ENCODE results near the gene RING1.
A peak's percentile ranks its signal among the peaks of the same experiment; 100 is the strongest.

RING1 gene

DNA sequence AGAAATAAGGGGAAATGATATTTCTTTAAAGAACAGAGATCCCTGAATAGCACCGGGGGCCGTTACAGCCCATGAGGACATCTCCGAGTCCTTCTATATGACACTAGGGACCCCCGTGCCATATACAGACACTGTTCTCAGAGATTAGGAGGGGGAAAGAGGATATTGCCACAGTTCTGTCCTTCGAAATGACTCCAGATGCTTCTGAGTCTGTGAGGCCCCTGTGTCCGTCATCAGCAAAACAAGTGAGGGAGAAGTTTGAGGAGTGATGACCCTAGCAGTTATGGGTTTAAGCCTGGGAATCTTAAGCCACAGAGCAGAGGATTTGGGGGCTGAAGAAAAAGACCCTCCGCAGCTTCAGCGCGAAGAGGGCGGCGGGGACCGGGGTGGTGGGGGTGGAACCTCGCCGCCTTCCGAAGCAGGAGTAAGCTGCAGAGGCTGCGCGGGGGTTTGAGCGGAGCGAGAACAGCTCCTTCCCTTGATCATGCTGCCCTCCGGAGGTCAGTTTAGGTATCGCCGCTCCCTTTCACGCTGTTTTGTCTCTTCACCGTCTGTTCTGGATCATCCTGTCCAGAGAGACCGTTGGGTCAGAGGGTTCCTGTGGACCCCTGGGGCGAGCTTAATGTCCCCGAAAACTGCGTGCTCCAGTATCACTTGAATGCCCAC lies 39.8 kb downstream of the RING1 start:
- DNase-seq (ENCODE audit: low read depth in 2 of 2) = peak; percentile 86

DNA sequence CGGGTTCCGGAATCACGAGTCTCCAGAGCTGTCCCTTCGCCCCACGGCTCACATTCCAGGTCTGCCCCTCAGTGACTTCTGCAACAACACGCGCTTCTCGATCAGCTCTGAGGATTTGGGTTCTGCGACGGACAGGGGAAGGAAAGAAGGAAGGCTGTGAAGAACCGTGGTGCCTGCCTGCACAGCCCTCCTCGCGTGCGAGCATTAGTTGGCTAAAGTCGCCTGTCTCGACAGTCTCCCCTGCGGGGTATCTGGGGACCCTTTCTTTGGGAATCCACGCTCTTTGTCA lies 40.3 kb downstream of the RING1 start:
- peak in 1 of 2 donors; percentile 8 for DNase-seq (ENCODE audit: low read depth in 2 of 2)

DNA sequence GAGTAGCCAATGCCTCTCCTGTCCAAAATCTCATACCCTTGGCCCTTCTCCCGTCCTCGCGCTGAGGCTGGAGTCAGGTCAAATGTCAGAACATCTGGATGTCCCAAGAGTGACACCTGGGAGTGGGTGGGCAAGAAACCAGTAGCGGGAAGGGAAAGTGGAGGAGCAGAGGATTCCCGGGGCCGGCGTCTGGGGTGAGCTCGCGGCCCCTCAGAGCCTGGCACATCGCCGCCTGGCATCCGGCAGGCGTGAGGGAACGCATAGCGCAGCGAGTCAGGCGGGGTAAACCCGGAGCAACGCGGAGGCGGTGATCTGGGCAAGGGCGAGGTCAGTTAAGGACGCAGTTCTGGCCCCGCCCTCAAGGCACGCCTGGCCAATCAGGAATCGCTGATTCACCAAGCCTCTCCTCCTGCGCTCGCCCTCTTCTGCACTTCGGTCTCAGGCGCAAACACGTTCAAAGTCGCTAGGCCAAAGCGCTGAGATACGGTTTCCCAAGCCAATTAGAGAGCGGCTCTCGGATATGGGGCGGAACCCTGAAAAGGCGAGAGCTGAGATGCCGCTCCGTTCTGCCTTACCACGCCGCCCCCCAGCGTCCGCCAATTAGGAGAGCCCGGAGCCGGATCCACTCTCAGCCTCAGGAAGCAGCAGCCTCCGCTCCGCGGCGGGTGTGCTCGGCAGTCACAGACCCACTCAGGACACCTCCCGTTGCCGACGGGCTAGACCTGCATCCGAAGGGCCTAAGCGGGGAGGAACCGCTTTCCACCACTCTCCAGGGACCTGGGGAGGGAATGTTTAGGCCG lies 40.8 kb downstream of the RING1 start:
- DNase-seq (ENCODE audit: low read depth in 2 of 2) = peak; percentile 90 to 93

DNA sequence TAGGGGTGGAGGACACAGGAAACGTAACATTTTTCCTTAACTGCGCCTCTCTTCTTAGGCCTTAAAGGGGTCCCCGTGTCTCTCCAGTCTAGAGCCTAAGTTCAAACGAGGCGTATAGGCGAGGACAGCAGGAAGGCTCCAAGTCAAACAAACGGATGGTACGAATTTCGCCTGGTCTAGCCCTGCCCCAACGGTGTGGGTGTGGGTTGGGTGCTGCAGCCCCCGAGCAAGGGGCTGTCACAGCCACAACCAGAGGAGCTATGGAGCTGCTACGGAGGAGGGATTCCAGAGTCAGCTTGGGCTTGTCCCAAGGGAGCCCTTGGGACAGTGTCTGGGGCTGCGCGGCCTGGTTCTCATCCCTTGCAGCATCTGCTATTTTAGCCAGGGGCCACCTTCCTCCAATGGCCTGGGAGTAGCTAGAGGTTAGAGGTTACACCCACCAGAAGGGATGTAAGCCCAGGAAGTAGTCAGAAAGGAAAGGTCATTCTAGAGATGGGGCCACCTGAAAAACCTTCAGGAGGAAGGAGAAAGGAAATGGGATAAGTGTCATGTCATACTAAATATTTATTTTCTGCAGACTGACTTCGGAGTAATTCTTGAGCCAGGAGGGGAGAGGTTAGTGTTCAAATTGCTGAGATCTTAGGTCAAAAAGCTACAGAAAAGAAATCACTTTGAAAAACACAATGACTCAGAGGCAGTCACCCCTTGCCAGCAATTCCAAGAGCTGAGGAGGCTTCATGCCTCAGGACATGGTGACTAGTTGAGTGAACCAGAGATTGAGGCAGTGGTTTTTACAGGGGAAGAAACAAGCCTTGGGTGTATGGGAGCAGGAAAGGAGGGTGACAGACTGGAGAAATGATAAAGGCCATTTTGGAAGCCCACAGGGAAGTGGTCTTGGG lies 41.7 kb downstream of the RING1 start:
- DNase-seq (ENCODE audit: low read depth in 2 of 2) = no peak

DNA sequence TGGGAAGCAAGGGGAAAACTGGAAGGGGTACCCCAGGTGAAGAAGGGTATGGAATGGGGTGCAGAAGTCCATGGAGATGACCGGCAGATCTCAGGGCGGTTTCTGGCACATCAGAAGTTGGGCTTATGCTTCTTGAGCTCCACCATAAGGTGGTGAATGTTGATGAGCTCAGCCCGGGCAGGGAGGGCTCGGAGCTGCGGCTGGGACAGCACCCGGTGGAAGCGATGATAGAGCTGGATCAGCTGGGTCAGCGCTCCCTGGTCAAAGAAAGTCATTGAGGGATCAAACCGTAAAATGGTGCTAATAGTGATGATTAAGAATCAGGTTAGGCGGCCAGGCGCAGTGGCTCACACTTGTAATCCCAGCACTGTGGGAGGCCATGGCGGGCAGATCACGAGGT lies 42.4 kb downstream of the RING1 start:
- DNase-seq (ENCODE audit: low read depth in 2 of 2) = no peak

DNA sequence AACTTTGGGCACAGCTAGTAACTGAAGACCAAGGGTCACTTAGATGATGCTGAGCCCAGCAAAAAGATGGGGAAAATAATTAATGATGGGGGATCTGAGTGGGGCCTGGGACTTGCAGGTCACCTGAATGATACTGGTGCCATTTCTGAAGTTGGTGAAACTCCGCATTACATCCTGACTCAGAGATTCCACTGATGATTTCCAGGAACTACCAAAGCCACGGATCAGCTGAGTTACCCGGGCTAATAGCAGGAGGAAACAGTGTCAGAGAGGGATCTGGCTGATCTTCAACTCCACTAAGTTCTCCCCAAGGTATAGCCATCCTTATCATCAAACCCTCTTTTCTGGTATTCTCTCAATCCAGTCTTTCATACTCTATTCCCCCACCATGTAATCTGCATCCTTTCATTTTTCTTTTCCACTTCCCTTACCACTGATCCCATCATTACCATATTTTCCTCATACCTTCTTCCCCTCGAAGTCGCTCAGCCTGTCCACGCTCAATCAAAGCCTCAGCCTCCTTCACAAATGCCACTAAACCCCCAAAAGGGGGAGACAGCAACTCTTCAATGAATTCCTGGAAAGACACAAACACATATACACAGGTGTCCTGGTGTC lies 43.2 kb downstream of the RING1 start:
- DNase-seq (ENCODE audit: low read depth in 2 of 2) = no peak

DNA sequence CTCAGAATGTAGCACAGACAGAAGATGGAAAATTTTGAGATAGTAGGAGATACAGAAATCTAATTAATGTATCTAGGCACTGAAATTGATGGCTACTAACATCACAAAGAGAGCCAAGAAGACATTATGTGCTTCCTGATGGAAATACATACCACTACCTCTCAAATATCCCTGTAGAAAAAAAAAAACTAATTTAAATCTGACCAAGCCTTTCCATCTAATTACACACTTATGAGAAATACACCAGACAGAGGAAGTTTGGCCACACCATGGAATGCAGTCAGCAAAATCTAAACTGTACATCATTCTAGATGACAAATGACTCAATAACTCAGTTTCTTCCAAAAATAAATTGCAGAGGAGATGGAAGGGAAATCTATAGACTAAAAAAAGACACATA lies 44.5 kb downstream of the RING1 start:
- no peak for DNase-seq (ENCODE audit: low read depth in 2 of 2)

DNA sequence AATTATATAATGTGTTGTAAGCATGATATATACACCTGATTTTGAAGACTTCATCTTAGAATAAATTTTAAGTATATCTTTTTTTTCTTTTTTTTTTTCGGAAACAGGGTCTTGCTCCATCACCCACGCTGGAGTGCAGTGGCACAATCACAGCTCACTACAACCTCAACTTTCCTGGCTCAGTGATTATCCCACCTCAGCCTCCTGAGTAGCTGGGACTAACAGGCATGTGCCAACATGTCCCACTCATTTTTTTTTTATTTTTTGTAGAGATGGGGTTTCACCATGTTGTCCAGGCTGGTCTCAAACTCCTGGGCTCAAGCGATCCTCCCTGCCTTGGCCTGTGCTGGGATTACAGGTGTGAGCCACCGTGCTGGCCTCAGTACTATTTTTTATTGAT lies 46.3 kb downstream of the RING1 start:
- no peak for DNase-seq (ENCODE audit: low read depth in 2 of 2)

DNA sequence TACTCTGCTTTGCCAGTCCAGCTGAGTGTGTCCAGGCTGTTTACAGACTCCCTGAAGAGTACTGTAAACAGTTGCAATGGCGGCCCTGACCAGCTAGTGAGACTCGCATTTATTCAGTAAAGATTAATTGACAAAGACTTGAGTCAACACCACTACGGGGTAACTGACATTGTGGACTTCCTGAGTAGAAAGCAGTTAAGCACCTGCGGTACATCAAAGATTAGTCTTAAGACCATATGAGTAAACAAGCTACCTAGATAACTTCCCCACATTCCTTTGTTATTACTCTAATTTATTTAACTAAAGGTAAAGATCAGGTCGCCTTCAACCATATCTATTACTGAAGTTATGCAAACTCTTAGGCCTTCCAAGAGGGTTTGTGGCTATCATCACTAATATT lies 50.7 kb downstream of the RING1 start:
- DNase-seq (ENCODE audit: low read depth in 2 of 2) = no peak
